NCI-H146 (cell line): Measurements from ENCODE around the gene DNAJC10.

Experiments
- DNase-seq: peaks from one replicate; lab custom pipeline; 2025; lab: John Stamatoyannopoulos, UW

DNAJC10 gene

DNA sequence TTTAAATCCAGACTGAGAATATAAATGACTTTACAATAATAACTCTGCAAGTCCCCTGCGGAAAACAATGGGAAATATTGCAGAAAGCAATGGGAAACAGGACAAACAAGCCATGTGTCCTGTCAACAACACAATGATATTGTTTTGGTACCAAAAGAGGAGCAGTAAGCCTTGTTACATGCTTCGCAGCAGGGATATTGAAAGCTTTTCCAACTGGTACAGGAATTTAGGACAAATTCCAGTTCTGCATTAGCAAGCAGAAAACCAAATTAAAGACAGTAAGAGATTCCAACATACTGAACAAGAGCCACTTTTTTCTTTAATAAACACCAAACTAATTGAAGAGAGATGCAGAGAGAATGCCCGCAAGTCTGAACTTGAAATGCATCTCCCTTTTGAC is 120.4 kb downstream of the DNAJC10 start:
- DNase-seq = no peak
